Endodermal cell (in vitro differentiated cells): ENCODE data around the gene GTF3C1. TPM values are rescaled to one million over a fixed set of nuclear protein-coding genes. Genes with fewer than 3 reads are reported as not detected.
"Not testable (repeated sequence)": the region's sequence is repeated elsewhere in the genome, so short reads cannot be mapped to it uniquely, and the experiment has no call there.

ENCODE experiments used
- DNase-seq: peaks from one replicate; pipeline ENCODE4 v3.0.0-alpha.2; 2017
- H3K27ac ChIP-seq: 2 replicates; pipeline ENCODE4 v1.5.1; 2013; ENCODE audit warnings: mild to moderate bottlenecking, low read depth, low read length, moderate library complexity
- H3K27me3 ChIP-seq: 2 replicates; pipeline ENCODE4 v1.6.1; 2013; ENCODE audit warnings: mild to moderate bottlenecking, low read length, moderate library complexity; ENCODE audit not compliant: insufficient read depth, control insufficient read depth, poor library complexity, severe bottlenecking
- H3K36me3 ChIP-seq: 2 replicates; pipeline ENCODE4 v1.7.0; 2013; ENCODE audit warnings: mild to moderate bottlenecking, low read length, moderate library complexity; ENCODE audit not compliant: control insufficient read depth, insufficient read depth
- H3K4me1 ChIP-seq: one replicate; pipeline ENCODE4 v1.7.0; 2013; ENCODE audit warnings: low read length; ENCODE audit not compliant: control insufficient read depth, insufficient read depth
- H3K4me3 ChIP-seq: 2 replicates; pipeline ENCODE4 v1.5.1; 2013; ENCODE audit warnings: mild to moderate bottlenecking, low read length, moderate library complexity
- H3K9ac ChIP-seq: 2 replicates; pipeline ENCODE4 v1.6.1; 2013; ENCODE audit warnings: mild to moderate bottlenecking, low read length, moderate library complexity; ENCODE audit not compliant: poor library complexity, severe bottlenecking; ENCODE audit errors: extremely low read depth
- H3K9me3 ChIP-seq: 2 replicates; pipeline ENCODE4 v1.6.1; 2013; ENCODE audit warnings: mild to moderate bottlenecking, low read length, moderate library complexity; ENCODE audit not compliant: control insufficient read depth
- H3K27ac Mint-ChIP-seq: 2 replicates; pipeline ENCODE4 v1.8.0; 2020; ENCODE audit warnings: mixed read lengths
- H3K27me3 Mint-ChIP-seq: 2 replicates; pipeline ENCODE4 v1.8.0; 2021; ENCODE audit warnings: mild to moderate bottlenecking, mixed read lengths; ENCODE audit not compliant: insufficient read depth
- H3K36me3 Mint-ChIP-seq: 2 replicates; pipeline ENCODE4 v1.8.0; 2020; ENCODE audit warnings: low read depth, mixed read lengths
- H3K4me1 Mint-ChIP-seq: 2 replicates; pipeline ENCODE4 v1.8.0; 2020; ENCODE audit warnings: mixed read lengths
- H3K4me3 Mint-ChIP-seq: 2 replicates; pipeline ENCODE4 v1.8.0; 2020; ENCODE audit warnings: mild to moderate bottlenecking, moderate library complexity, mixed read lengths
- H3K9me3 Mint-ChIP-seq: 2 replicates; pipeline ENCODE4 v1.8.0; 2020; ENCODE audit warnings: mild to moderate bottlenecking, mixed read lengths
- CTCF ChIP-seq: fragments of 200-600 bp; sonication (generic); conservative IDR thresholded peaks from 2 replicates; pipeline ENCODE4 v1.5.0; 2021; ENCODE audit warnings: antibody characterized with exemption, mild to moderate bottlenecking
- WGBS, 2 experiments: methylation state at CpG; one replicate each; pipeline versions ENCODE4 v1.1.5 to v1.1.7; 2013; ENCODE audit warnings: missing lambda C conversion rate in 2 of 2, mixed read lengths in 1 of 2; ENCODE audit not compliant: insufficient coverage in 1 of 2, insufficient read length in 1 of 2; 5-methylcytosine and 5-hydroxymethylcytosine counted together
- total RNA-seq, 2 donors: library from RNA; stranded (reverse); fragmentation: NEBNext Ultra II Directional in 1 of 2; extraction: Animal tissue kit (Norgen Biotek cat#: 25700) in 1 of 2; gene quantifications; 2 replicates in 1 of 2; 3 replicates in 1 of 2; pipeline ENCODE4 v1.2.1, GENCODE V29; 2021

GTF3C1 gene
- total RNA-seq, 2 donors from 2014 or later: 138 TPM

GRCh38 chr16:27576729-27577128 lies 27.0 kb upstream of the GTF3C1 start:
- peaks cover 17% of the 10 kb centered on the region for H3K36me3 Mint-ChIP-seq
- H3K4me1 Mint-ChIP-seq: peaks cover 35% of the 10 kb centered on the region
- WGBS, 2 experiments: 50 to 72% methylated on average over 2 to 5 of the region's 5 CpGs
- Histone ChIP-seq H3K9me3 (no peaks in the 10 kb centered on the region), H3K27ac (no peak overlapping the region), H3K9ac (no peak overlapping the region), H3K4me1 (peaks cover 7% of the 10 kb centered on the region), H3K27me3 (no peaks in the 10 kb centered on the region), H3K36me3 (no peaks in the 10 kb centered on the region), H3K4me3 (no peak overlapping the region)
- no peak for DNase-seq
- H3K27me3 Mint-ChIP-seq: no peaks in the 10 kb centered on the region
- TF ChIP-seq CTCF: no peak
- H3K27ac Mint-ChIP-seq: peak overlapping the region; percentile 52
- no peaks in the 10 kb centered on the region for H3K9me3 Mint-ChIP-seq
- no peak overlapping the region for H3K4me3 Mint-ChIP-seq

GRCh38 chr16:27572711-27573110 lies 23.0 kb upstream of the GTF3C1 start:
- H3K4me1 Mint-ChIP-seq: peaks cover 19% of the 10 kb centered on the region
- H3K27ac Mint-ChIP-seq: peak overlapping the region; percentile 22
- Histone ChIP-seq H3K4me3 (no peak overlapping the region), H3K36me3 (peaks cover 4% of the 10 kb centered on the region), H3K27me3 (no peaks in the 10 kb centered on the region), H3K9me3 (no peaks in the 10 kb centered on the region), H3K9ac (no peak overlapping the region), H3K27ac (no peak overlapping the region), H3K4me1 (peaks cover 13% of the 10 kb centered on the region)
- no peaks in the 10 kb centered on the region for H3K27me3 Mint-ChIP-seq
- H3K4me3 Mint-ChIP-seq: no peak overlapping the region
- no peak for DNase-seq
- 89 to 100% methylated on average over 4 to 6 of the region's 6 CpGs for WGBS, 2 experiments
- no peaks in the 10 kb centered on the region for H3K9me3 Mint-ChIP-seq
- peaks cover 12% of the 10 kb centered on the region for H3K36me3 Mint-ChIP-seq
- no peak for TF ChIP-seq CTCF

- Mint-ChIP-seq H3K27me3 (no peaks in the 10 kb centered on the region), H3K4me1 (peaks cover 17% of the 10 kb centered on the region), H3K27ac (peak overlapping the region; percentile 35), H3K9me3 (no peaks in the 10 kb centered on the region), H3K36me3 (peaks cover 10% of the 10 kb centered on the region), H3K4me3 (no peak overlapping the region)
- Histone ChIP-seq H3K9ac (no peak overlapping the region), H3K36me3 (peaks cover 4% of the 10 kb centered on the region), H3K27ac (no peak overlapping the region), H3K9me3 (no peaks in the 10 kb centered on the region), H3K27me3 (no peaks in the 10 kb centered on the region), H3K4me1 (peaks cover 11% of the 10 kb centered on the region), H3K4me3 (no peak overlapping the region)
- TF ChIP-seq CTCF: no peak
- whole genome bisulfite sequencing, 2 experiments: 77 to 79% methylated on average over 3 to 8 of the region's 8 CpGs
- DNase-seq: peak; percentile 56
Observed at GRCh38 chr16:27571433-27572326, 22.0 kb upstream of the GTF3C1 start.

- H3K4me3 ChIP-seq, H3K27me3 ChIP-seq, H3K27ac Mint-ChIP-seq, H3K9me3 Mint-ChIP-seq, DNase-seq, H3K4me3 Mint-ChIP-seq, H3K9ac ChIP-seq, H3K36me3 ChIP-seq, H3K9me3 ChIP-seq, H3K27ac ChIP-seq, H3K27me3 Mint-ChIP-seq, H3K36me3 Mint-ChIP-seq: not testable (repeated sequence)
- peaks cover 10% of the 10 kb centered on the region for H3K4me1 ChIP-seq
- H3K4me1 Mint-ChIP-seq: peaks cover 14% of the 10 kb centered on the region
- 95 to 98% methylated on average over 7 to 8 of the region's 8 CpGs for WGBS, 2 experiments
Observed at GRCh38 chr16:27570986-27571385, 21.3 kb upstream of the GTF3C1 start.
